Heart left ventricle (tissue), 16 donors: ENCODE measurements around the gene SMARCA2. TPM values are rescaled to one million over a fixed set of nuclear protein-coding genes. Genes with fewer than 3 reads are reported as not detected.

Experiments used
- ATAC-seq, 4 donors: fragments of 200-7000 bp; cut with Tn5 transposase; one replicate each; pipeline ENCODE4 v1.9.1; 2020 to 2022; ENCODE audit warnings: moderate library complexity in 4 of 4, mild to moderate bottlenecking in 3 of 4, moderate number of reproducible peaks in 1 of 4
- DNase-seq, 5 donors: peaks; one replicate each; pipeline ENCODE4 v3.0.0-alpha.2; 2020
- H3K27ac ChIP-seq, 12 donors: fragments of 200-600 bp; sonication (generic) in 4 of 12; one replicate each; pipeline versions ENCODE4 v1.5.0 to v1.8.0; 2016 to 2022; ENCODE audit warnings: mild to moderate bottlenecking in 2 of 12
- H3K27me3 ChIP-seq, 9 donors: fragments of 200-600 bp; sonication (generic) in 2 of 9; one replicate each; pipeline versions ENCODE4 v1.5.1 to v1.8.0; 2016 to 2022; ENCODE audit warnings: mild to moderate bottlenecking in 3 of 9
- H3K36me3 ChIP-seq, 9 donors: fragments of 200-600 bp; sonication (generic) in 2 of 9; one replicate each; pipeline versions ENCODE4 v1.5.0 to v1.8.0; 2018 to 2022; ENCODE audit warnings: mild to moderate bottlenecking in 2 of 9
- H3K4me1 ChIP-seq, 12 donors: fragments of 200-600 bp; sonication (generic) in 4 of 12; one replicate each; pipeline versions ENCODE4 v1.5.0 to v1.8.0; 2016 to 2022; ENCODE audit warnings: mild to moderate bottlenecking in 3 of 12
- H3K4me3 ChIP-seq, 12 donors: fragments of 200-600 bp; sonication (generic) in 4 of 12; one replicate each; pipeline versions ENCODE4 v1.5.0 to v1.8.0; 2017 to 2022; ENCODE audit warnings: mild to moderate bottlenecking in 9 of 12, moderate library complexity in 4 of 12
- H3K9me3 ChIP-seq, 12 donors: fragments of 200-600 bp; sonication (generic) in 4 of 12; one replicate each; pipeline versions ENCODE4 v1.5.0 to v1.8.0; 2016 to 2022; ENCODE audit warnings: mild to moderate bottlenecking in 1 of 12
- POLR2A ChIP-seq, 2 donors: fragments of 450-650 bp; IDR thresholded peaks; one replicate each; pipeline ENCODE4 v1.6.1; 2017; ENCODE audit warnings: antibody characterized with exemption in 2 of 2, mild to moderate bottlenecking in 2 of 2, moderate library complexity in 2 of 2
- WGBS, 4 donors: extraction: QIAGEN DNeasy Blood & Tissue Kit in 2 of 4; methylation state at CpG; one replicate each; pipeline versions ENCODE4 v1.1.5 to v1.1.7; 2013 to 2018; 5-methylcytosine and 5-hydroxymethylcytosine counted together
- intact Hi-C, 10 donors: fragments of 100-400 bp; cut with DNase I; formaldehyde crosslinking; loops; one replicate each; pipeline versions ENCODE4 v1.11.1 to v1.14.2; 2022
- polyA plus RNA-seq, 2 donors: library from polyadenylated mRNA; stranded (reverse); fragments of 200-250 nt; gene quantifications; one replicate each; pipeline ENCODE4 v1.2.3, GENCODE V29; 2013
- total RNA-seq, 9 donors: library from RNA; depleted of rRNA in 2 of 9; stranded (reverse); fragments of >200 nt in 2 of 9; fragmentation: NEBNext Ultra II Directional in 3 of 9; extraction: Animal tissue kit (Norgen Biotek cat#: 25700) in 3 of 9; gene quantifications; one replicate each; pipeline versions ENCODE4 v1.1.0 to v1.2.4, GENCODE V29; 2016 to 2023
- TF ChIP-seq, protein P1 (sequence below), 12 donors: fragments of 200-600 bp; sonication (generic) in 4 of 12; IDR thresholded peaks; one replicate each; pipeline versions ENCODE4 v1.5.0 to v1.8.0; 2018 to 2022; ENCODE audit warnings: antibody characterized with exemption in 12 of 12, mild to moderate bottlenecking in 5 of 12
- donor health status: ischemic (EF 13 %, LVEDD 7.1; RV severe dilation, severe dysfunction).
- donor health status: healthy with polysubstance abuse.
- donor health status: DM: no; HTN: yes; CAD: no.
- donor health status: DM: no; HTN: no; CAD: no.
- donor health status: ischemic (EF 25% LVEDD 6.9; RV normal size, moderate dysfunction).
- donor health status: ischemic (EF 25% LVEDD 5.7; RV mildly dilated, moderate dysfunction).
- donor health status: healthy.
- donor health status: DM: yes; HTN: yes; CAD: no.
- donor health status: ischemic (EF 35%, LVEDD 5.7; RV mildly dilated, moderate dysfunction).
- donor health status: nonischemic (EF 11% LVEDD 7.7; RV severe dilation, severe dysfunction).
- donor health status: DM: yes; HTN: yes; CAD: no.
- donor health status: PGD.
- donor health status: ischemic (EF 29% LVEDD 5.4; RV normal size, mild dysfunction).
- donor health status: nonischemic (EF 23%, LVEDD 6.1; RV moderate dilation, normal function).

Gene SMARCA2
- total and polyA plus RNA-seq, 11 donors = 29.3 to 149 (median 103) TPM

DNA sequence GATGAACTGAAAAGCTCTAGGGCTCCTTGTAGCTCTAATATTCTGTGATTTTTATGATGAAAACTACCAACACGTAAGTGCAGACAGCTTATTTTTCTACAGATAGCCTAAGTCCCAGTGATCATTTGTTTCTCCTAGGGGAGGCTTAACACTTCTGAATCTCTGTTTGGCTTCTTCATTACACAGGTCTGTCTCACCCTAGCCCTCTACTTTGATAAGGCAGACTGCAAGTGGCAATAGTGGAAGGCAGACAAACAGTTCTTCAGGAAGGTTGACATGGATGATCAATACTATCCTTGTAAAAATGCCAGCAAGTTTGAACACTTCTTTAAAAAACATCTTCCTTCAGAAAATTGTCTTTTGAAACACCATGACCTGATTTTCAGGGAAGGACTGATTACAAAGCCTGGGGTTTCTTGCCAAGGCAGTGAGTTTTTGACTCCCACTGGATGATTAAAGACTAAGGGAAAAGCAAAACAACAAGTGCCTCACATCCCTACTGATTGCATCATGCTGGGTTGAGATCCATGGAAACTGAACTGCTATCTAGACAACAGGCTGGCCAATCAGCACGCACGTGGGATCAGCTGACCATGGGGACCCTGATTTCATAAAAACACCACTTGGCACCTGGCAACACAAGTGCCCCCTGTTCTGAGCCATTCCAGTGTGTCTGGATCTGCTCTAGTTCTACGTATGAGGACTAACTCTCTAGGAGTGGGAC, 212.2 kb downstream of the SMARCA2 start:
- Histone ChIP-seq H3K27ac (no peak overlapping the region), H3K27me3 (no peaks in the 10 kb centered on the region), H3K4me1 (peaks cover 0 to 21% (median 11%) of the 10 kb centered on the region in 12 donors), H3K4me3 (no peak overlapping the region), H3K36me3 (no peaks in the 10 kb centered on the region), H3K9me3 (no peaks in the 10 kb centered on the region)
- peak in 2 of 4 donors; percentile 39 to 60 for ATAC-seq
- no peak for TF ChIP-seq POLR2A (IDR thresholded peaks at IDR 0.05)
- TF ChIP-seq, protein P1, sequence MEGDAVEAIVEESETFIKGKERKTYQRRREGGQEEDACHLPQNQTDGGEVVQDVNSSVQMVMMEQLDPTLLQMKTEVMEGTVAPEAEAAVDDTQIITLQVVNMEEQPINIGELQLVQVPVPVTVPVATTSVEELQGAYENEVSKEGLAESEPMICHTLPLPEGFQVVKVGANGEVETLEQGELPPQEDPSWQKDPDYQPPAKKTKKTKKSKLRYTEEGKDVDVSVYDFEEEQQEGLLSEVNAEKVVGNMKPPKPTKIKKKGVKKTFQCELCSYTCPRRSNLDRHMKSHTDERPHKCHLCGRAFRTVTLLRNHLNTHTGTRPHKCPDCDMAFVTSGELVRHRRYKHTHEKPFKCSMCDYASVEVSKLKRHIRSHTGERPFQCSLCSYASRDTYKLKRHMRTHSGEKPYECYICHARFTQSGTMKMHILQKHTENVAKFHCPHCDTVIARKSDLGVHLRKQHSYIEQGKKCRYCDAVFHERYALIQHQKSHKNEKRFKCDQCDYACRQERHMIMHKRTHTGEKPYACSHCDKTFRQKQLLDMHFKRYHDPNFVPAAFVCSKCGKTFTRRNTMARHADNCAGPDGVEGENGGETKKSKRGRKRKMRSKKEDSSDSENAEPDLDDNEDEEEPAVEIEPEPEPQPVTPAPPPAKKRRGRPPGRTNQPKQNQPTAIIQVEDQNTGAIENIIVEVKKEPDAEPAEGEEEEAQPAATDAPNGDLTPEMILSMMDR (IDR thresholded peaks at IDR 0.05) = no peak
- no peak for DNase-seq
- WGBS, 4 donors = 67 to 87% (median 79%) methylated on average over 4 of the region's 4 CpGs
- intact Hi-C loops = no loop called here

DNA sequence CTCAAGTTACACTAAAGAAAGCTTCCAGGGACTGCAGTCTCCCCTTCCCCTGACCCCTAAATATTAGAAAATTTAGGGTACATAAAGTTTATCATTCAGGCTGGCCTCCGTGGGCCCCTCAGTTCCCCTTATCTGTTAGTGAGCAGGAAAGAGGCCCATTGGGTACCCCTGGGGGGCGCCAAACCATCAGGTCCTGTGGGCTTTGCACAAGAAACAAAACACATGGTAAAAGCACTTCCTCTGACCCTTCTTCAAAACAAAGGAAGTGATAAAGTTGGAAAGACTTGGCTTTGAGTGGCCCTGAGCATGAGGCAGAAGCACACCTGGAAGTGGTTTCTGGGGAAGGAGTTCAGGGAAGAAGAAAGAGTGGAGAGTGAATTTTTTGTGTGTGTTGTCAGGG, 213.0 kb downstream of the SMARCA2 start:
- Histone ChIP-seq H3K27ac (no peak overlapping the region), H3K9me3 (no peaks in the 10 kb centered on the region), H3K4me3 (no peak overlapping the region), H3K4me1 (peaks cover 0 to 22% (median 11%) of the 10 kb centered on the region in 12 donors), H3K36me3 (no peaks in the 10 kb centered on the region), H3K27me3 (no peaks in the 10 kb centered on the region)
- ATAC-seq (peak in 2 of 4 donors; percentile 10 to 33), DNase-seq (peak in 1 of 5 donors; percentile 25)
- TF ChIP-seq, protein P1 (IDR thresholded peaks at IDR 0.05) = peak in 10 of 12 donors; percentile 7 to 57 (median 34)
- TF ChIP-seq POLR2A (IDR thresholded peaks at IDR 0.05) = no peak
- intact Hi-C loops = no loop called here
- WGBS, 4 donors = 33 to 54% (median 46%) methylated on average over 2 of the region's 2 CpGs

DNA sequence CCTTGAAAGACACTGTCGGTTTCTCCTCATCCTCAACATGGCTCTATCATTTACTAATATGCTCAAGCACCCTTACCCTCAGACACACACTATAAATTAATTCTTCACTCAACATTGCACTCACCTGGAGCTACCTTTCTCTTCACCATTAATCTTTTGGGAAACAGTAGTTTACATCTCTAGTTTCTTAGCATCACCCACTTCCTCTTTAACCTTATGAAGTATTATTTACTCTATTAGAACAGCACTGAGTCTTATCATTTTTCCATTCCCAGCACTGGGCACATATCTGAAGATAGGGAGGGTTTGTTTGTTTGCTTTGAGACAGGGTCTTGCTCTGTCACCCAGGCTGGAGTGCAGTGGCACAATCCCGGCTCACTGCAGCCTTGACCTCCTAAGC, 213.5 kb downstream of the SMARCA2 start:
- Histone ChIP-seq H3K9me3 (no peaks in the 10 kb centered on the region), H3K36me3 (no peaks in the 10 kb centered on the region), H3K27me3 (no peaks in the 10 kb centered on the region), H3K4me1 (peaks cover 0 to 22% (median 11%) of the 10 kb centered on the region in 12 donors), H3K27ac (peak overlapping the region in 3 of 12 donors; percentile 14 to 58 (median 57)), H3K4me3 (no peak overlapping the region)
- intact Hi-C loops = no loop called here
- ATAC-seq (no peak), DNase-seq (no peak)
- no peak for TF ChIP-seq POLR2A (IDR thresholded peaks at IDR 0.05)
- TF ChIP-seq, protein P1 (IDR thresholded peaks at IDR 0.05) = no peak
- 73 to 85% (median 83%) methylated on average over 2 of the region's 2 CpGs for WGBS, 4 donors

DNA sequence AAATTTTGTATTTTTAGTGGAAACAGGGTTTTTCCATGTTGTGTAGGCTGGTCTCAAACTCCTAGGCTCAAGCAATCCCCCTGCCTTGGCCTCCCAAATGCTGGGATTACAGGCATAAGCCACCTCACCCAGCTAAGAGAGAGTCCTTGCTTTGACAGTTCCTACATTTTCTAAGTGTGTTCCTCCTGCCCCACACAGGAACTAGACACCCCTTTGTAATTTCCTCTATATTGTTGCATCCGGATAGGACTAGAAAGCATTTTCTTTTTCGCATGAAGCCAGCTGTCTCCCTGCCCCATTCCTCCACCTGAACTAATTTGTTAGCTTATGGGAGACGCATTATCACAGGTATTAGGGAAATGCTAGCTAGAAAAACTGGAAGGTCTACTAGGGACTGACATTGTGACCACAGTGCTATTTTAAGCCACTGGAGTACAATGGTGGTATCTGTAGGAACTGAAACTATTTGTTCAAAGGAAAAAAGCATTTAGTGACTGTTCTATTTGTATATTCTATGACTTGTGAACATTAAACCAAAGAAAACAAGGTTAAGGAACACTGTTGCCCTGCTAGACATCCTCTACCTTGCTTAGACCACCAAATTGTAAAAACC, 214.1 kb downstream of the SMARCA2 start:
- Histone ChIP-seq H3K36me3 (no peaks in the 10 kb centered on the region), H3K27me3 (no peaks in the 10 kb centered on the region), H3K27ac (peak overlapping the region in 11 of 12 donors; percentile 14 to 58 (median 33)), H3K9me3 (no peaks in the 10 kb centered on the region), H3K4me3 (no peak overlapping the region), H3K4me1 (peaks cover 0 to 28% (median 13%) of the 10 kb centered on the region in 12 donors)
- peak; percentile 33 to 67 (median 48) for ATAC-seq
- WGBS, 4 donors = 55 to 75% (median 62%) methylated on average over 3 of the region's 3 CpGs
- DNase-seq = no peak
- intact Hi-C loops = no loop called here
- TF ChIP-seq POLR2A (IDR thresholded peaks at IDR 0.05) = no peak
- TF ChIP-seq, protein P1 (IDR thresholded peaks at IDR 0.05) = no peak
